OCI-LY3 (cell line): ENCODE measurements around the gene TPX2.

Experiments
- EZH2phosphoT487 ChIP-seq: fragments of 200-600 bp; shearing (Covaris generic); IDR thresholded peaks from 2 replicates; pipeline ENCODE4 v1.6.1; 2018; ENCODE audit warnings: antibody characterized with exemption, mixed run types, low read depth
- TF ChIP-seq, protein P1 (sequence below): fragments of 200-600, 300-600 bp; sonication (generic); IDR thresholded peaks from 2 replicates; pipeline ENCODE4 v1.5.1; 2014; ENCODE audit warnings: antibody characterized with exemption, low read length, low read depth

DNA sequence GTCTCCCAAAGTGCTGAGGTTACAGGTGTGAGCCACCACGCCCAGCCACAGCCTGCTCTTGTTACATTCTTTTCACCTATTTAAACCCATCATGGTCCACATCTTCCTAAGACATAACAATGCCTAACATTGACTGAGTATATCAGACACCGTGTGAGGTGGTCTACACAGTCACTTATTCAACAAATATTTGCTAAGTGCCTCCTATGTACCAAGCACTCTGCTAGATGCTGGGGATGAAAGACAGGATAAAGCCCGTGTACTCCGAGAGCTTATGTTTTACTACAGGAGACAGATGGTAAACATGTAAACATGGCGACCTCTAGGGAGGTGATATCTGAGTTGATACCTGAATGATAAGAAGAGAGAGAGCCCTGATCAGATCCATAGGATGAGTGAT, 29.2 kb upstream of the TPX2 start:
- TF ChIP-seq, protein P1, sequence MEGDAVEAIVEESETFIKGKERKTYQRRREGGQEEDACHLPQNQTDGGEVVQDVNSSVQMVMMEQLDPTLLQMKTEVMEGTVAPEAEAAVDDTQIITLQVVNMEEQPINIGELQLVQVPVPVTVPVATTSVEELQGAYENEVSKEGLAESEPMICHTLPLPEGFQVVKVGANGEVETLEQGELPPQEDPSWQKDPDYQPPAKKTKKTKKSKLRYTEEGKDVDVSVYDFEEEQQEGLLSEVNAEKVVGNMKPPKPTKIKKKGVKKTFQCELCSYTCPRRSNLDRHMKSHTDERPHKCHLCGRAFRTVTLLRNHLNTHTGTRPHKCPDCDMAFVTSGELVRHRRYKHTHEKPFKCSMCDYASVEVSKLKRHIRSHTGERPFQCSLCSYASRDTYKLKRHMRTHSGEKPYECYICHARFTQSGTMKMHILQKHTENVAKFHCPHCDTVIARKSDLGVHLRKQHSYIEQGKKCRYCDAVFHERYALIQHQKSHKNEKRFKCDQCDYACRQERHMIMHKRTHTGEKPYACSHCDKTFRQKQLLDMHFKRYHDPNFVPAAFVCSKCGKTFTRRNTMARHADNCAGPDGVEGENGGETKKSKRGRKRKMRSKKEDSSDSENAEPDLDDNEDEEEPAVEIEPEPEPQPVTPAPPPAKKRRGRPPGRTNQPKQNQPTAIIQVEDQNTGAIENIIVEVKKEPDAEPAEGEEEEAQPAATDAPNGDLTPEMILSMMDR, result no peak
- TF ChIP-seq EZH2phosphoT487, result no peak
